ENCODE results near the gene PHC3.

PHC3 gene

DNA sequence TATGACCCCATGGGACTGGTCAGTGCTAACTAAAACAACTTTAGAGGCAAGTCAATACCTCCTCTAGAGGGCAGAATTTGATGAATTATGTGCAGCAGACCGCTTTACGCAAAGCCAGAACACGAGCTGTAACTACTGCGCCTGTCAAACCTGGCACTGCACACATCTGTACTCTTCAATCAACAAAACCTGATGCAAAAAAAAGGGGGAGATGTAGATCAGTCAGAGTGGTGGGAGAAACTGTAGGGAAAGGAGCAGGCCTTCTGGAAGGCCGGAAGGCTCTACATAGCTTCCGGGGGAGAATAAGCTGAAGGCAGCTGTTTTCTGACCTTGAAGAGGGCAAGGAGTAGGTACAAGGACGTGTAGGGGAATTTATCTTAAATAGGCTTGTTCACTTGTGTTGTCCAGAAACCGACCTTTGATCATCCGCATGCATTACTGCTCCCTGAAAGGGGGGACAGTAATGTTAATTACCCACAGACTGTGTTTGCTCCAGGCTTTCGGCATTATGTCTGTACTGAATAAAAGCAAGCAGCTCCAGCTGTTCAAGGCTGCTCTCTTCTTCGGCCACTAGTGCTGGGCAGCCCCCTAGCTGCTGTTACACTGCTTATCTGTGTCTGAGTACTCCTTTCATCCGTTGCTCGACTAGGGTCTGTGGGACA lies 102.8 kb downstream of the PHC3 start:
- no peak for DNase-seq (ENCODE audit: low read depth)

GRCh38 chr3:170077361-170077760 lies 104.2 kb downstream of the PHC3 start:
- no peak for DNase-seq (ENCODE audit: low read depth)

DNA sequence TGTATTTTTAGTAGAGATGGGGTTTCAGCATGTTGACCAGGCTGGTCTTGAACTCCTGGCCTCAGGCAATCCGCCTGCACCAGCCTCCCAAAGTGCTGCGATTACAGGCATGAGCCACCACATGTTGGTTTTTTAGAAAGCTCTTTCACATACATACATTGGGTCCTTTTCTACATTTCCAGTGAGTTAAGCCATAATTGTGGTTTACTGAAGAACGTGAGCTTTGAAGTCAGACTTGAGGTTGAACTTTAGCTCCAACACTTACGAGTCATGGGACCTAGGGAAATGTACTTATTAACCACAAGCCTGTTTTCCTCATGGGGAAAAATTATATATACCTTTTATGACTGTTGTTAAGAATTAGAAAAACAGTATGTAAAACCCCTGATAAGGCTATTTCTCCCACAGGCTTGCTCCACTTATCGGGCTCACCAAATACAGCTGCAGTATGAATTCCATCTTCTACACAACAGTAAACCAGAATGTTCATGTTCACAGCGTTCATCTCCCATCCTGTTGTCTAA lies 104.8 kb downstream of the PHC3 start:
- DNase-seq (ENCODE audit: low read depth), result no peak

DNA sequence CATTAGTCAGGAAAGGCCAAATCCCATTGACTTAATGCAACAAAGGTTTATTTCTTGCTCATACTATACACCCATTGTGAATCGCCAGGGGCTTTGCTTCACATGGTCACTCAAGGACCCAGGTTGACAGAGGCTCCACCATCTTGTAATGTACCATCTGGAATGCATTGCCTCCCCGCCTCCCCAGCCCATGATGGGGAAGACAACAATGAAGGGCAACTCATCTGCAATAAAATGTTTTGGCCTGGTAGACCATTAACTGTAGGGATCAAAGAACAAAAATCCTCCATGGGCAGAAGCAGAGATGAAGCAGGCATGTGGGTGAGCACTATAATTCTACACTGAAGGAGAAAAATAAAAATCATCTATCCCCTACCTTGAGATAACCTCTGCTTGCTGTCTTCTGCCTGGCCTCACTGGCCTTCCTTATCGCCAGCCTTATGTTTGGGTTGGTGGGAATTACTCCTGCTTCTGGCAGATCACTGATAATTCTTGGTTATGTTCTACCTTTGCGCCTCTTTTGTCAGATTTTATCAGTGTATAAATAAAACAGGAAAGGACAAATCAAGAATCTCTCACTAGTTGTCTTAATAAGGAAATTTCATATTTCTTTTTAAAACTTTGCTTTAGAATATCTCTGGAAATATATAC lies 106.0 kb downstream of the PHC3 start:
- DNase-seq (ENCODE audit: low read depth), result no peak

GRCh38 chr3:170064108-170064507 lies 117.4 kb downstream of the PHC3 start:
- no peak for DNase-seq (ENCODE audit: low read depth)

DNA sequence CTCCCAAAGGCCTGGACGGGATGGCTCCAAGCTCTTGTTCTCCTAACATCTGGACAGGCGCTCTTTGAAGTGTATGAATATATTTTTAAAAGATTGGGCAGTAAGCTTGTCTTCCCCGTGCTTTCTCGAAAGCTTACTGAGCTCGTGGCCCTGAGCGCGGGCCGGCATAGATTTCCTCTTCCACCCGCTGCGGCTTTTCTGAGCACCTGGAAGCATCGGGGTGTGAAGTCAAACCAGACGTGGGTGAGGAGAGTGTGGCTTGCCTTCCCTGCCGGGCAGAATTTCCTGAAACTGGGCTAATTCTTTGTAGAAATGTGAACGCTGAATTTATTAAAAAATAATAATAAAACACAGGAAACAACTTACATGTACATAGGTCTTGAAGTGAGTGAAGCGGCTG lies 117.8 kb downstream of the PHC3 start:
- no peak for DNase-seq (ENCODE audit: low read depth)

GRCh38 chr3:170062769-170063168 lies 118.8 kb downstream of the PHC3 start:
- no peak for DNase-seq (ENCODE audit: low read depth)

- DNase-seq (ENCODE audit: low read depth), result no peak
Measured at GRCh38 chr3:170062068-170062467, 119.5 kb downstream of the PHC3 start.

DNA sequence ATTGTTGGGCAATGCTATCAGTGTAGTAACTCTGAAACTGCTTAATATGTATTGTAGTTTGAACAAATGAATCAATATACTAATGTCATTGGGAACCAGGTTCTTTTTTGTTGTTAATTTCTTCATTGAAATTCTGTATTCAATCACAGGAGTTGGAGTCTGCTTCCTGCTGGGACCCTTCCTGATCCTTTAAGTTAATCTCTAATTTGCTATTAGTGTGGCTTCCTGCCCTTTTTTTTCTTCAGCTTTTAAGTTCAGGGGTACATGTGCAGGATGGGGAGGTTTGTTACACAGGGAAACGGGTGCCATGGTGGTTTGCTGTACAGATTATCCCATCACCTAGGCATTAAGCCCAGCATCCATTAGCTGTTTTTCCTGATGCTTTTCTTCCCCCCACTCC lies 122.1 kb downstream of the PHC3 start:
- DNase-seq (ENCODE audit: low read depth), result no peak

DNA sequence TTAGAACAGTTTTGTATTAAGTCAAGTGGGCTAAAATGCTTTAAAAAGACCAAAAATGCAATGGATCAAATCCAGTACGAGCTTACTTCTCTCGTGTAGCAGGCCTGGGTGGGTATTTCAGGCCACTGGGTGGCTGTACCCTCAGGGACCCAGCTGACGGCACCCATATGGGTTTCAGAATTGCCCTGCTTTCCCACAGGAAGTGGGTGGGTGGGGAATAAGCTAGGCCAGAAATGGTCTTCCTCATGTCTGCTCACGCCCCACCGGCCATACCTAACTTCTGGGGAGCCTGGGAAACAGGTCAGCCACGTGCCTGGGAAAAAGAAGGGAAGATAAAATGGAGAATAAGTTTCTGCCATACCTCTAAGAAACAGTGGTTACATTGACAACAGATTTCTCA lies 123.4 kb downstream of the PHC3 start:
- no peak for DNase-seq (ENCODE audit: low read depth)

DNA sequence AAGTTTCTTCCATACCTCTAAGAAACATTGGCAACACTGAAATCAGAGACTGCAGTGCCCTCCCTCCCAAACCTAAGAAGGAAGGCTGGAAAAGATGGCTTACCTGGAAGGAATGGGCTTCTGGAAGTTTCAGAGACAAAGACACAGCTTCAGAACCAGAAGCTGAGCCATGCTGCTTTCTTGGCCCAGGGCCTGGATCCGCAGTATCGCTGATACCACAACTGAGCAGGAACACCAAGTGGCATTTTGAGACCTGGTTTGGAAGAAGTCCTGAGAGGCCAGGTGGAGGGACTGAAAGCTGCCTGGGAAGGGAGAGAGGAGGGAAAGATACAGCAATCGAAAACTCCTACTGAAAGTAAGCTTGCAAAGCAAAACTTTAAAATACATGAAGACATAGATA lies 124.0 kb downstream of the PHC3 start:
- DNase-seq (ENCODE audit: low read depth), result no peak

DNA sequence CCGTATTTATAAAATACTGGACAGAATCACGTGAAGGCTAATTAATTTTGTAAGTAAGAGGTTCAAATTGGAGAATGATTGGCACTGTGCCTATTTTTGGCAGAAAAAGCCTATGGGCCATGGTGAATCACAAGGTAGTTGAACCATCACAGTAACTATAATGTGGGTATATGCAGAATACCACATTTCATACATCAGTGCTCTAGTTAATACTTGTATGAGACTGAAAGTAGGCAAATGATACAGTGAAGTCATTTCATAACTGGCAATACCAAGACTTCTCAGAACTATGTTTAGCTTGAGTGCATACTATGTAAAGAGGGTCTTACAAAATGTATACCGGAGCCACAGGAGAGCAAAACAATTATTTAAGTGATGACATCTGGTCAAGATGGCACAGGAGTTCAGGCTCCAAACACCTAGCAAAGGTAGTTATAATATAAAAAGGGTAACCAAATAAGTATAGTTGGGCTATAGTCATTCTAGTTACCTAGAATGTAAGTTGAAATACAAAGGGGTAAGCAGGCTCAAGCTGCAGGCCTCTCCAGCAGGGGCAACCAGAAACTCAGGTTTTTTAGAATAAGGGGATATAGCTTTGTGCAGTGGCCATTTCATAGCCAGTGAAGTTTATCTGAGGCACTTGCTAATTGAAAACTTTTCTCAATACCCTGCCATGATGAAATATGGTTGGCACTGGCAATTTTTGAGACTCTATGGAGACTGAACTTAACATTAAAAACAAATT lies 124.7 kb downstream of the PHC3 start:
- no peak for DNase-seq (ENCODE audit: low read depth)

GRCh38 chr3:170055209-170055608 lies 126.3 kb downstream of the PHC3 start:
- DNase-seq (ENCODE audit: low read depth), result no peak

DNA sequence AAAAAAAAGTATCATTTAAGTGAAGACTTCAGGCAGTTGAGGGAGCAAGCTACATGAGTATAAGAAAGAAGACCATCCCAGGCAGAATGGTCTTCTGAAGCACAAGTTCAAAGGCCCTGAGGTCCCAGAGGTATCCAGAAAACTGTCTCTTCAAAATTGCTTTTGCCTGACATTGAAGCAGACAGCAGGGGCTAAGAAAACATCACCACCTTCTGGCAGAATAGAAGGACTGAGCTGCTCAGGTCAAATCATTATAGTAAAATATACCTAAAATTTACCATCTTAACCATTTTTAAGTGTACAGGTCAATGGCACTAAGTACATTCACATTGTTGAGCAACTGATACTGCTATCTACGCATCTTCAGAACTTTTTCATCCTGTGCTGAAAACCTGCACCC lies 127.3 kb downstream of the PHC3 start:
- DNase-seq (ENCODE audit: low read depth), result no peak

GRCh38 chr3:170052398-170052797 lies 129.1 kb downstream of the PHC3 start:
- DNase-seq (ENCODE audit: low read depth), result no peak

GRCh38 chr3:170050753-170051152 lies 130.8 kb downstream of the PHC3 start:
- DNase-seq (ENCODE audit: low read depth), result no peak

GRCh38 chr3:170049146-170050000 lies 132.2 kb downstream of the PHC3 start:
- DNase-seq (ENCODE audit: low read depth), result no peak

DNA sequence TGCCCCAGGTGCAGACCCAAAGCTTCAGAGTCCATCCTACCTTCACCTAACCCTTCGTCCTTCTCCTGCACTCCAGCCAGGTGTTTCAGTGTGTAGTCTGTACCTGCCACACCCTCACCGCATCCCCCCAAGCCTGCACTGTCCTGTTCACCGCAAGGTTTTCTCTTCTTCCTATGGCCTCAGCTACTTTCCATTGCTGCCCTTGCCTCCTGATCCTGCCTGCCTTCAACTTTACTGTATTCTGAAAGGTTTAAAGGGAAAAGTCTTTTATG lies 134.5 kb downstream of the PHC3 start:
- DNase-seq (ENCODE audit: low read depth), result no peak

DNA sequence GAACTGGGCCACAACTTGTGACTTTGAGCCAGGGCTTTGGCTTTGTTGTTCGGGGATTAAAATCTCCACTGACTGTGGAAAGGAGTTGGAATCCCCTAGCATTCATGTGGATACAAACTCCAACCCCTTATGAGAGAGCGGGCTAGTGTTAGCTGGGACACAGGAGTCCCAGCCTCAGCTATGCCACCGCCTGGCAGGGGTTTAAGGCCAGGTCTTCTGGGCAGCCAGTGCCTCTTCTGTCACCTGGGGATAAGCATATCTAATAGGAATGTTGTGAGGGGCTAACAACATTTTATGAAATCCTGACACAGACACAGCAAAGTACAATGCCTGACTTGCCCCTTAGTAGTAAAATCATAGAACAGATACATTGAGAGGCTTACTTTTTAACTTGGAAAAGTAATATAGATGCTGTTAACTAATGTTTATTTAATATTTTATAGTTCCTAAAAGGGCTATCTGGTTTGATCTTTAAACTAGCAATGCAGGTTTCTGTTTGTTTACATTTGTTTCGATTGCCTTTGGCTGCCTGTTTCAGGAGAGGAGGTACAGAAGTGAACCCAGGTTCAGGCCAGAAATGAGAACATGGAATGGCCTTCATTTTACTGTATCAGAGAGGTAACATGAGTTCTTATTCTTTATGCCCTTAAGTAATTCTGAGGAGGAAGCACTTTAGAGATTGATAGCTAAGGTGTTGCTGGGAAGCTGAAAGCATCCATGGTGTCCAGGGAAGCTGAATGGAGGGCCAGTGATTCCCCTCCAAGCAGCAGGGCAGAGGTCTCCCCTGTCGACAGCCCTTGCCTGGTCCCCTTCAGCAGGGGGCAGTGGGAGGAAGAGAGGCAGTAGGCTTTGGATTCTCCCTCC lies 135.0 kb downstream of the PHC3 start:
- DNase-seq (ENCODE audit: low read depth), result no peak

GRCh38 chr3:170044795-170045244 lies 136.7 kb downstream of the PHC3 start:
- DNase-seq (ENCODE audit: low read depth), result no peak

DNA sequence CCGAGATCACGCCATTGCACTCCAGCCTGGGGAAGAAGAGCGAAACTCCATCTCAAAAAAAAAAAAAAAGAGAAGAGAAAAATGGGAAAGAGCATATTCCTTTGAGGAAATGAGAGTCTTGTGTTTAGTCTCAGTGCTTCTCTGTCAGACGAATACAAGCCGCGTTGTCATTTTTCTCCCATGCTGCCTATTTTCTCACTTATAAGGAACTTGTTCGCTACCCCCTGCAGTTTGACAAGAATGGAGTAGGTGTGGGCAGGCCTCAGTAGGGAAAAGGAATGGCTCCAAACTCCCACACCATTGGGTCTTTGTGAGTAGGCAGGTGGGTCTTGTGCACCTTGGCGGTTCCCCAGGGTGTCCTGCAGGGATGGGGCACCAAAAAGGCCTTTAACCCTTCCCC lies 137.3 kb downstream of the PHC3 start:
- DNase-seq (ENCODE audit: low read depth), result no peak
